Activated CD4-positive, alpha-beta memory T cell treated with anti-CD3 and anti-CD28 coated beads for 36 hours (primary cell): ENCODE results near the gene COG4. TPM values are rescaled to one million over a fixed set of nuclear protein-coding genes. Genes with fewer than 3 reads are reported as not detected.

Experiments used
- CTCF ChIA-PET: fragments of 350-600 bp; sonication (Branson Sonifier 250); formaldehyde crosslinking; loops from one replicate; lab custom pipeline; 2021; ENCODE audit warnings: antibody characterized with exemption, inconsistent platforms; lab: Charles Lee
- POLR2A ChIA-PET: fragments of 350-600 bp; sonication (Branson Sonifier 250); formaldehyde crosslinking; loops from one replicate; lab custom pipeline; 2021; ENCODE audit warnings: antibody characterized with exemption; lab: Charles Lee
- DNase-seq: peaks from one replicate; pipeline ENCODE4 v3.0.0-alpha.2; 2020
- H3K27ac Mint-ChIP-seq: one replicate; pipeline ENCODE4 v1.8.0; 2021; ENCODE audit warnings: mixed read lengths
- H3K27me3 Mint-ChIP-seq: one replicate; pipeline ENCODE4 v1.8.0; 2021; ENCODE audit warnings: mixed read lengths
- H3K36me3 Mint-ChIP-seq: one replicate; pipeline ENCODE4 v1.8.0; 2021; ENCODE audit warnings: mixed read lengths
- H3K4me1 Mint-ChIP-seq: one replicate; pipeline ENCODE4 v1.8.0; 2021; ENCODE audit warnings: low read depth, mixed read lengths
- H3K4me3 Mint-ChIP-seq: one replicate; pipeline ENCODE4 v1.8.0; 2021; ENCODE audit warnings: mild to moderate bottlenecking, mixed read lengths
- H3K9me3 Mint-ChIP-seq: one replicate; pipeline ENCODE4 v1.8.0; 2021; ENCODE audit warnings: mixed read lengths
- intact Hi-C: fragments of 100-400 bp; cut with micrococcal nuclease; formaldehyde crosslinking; loops from one replicate; pipeline ENCODE4 v1.15.1; 2023
- total RNA-seq, 2 experiments: library from RNA; stranded (reverse); gene quantifications; one replicate each; pipeline ENCODE4 v1.2.3, GENCODE V29; 2021

COG4 gene
- 10 to 100 TPM; 35.9 to 40.2 TPM for total RNA-seq

DNA sequence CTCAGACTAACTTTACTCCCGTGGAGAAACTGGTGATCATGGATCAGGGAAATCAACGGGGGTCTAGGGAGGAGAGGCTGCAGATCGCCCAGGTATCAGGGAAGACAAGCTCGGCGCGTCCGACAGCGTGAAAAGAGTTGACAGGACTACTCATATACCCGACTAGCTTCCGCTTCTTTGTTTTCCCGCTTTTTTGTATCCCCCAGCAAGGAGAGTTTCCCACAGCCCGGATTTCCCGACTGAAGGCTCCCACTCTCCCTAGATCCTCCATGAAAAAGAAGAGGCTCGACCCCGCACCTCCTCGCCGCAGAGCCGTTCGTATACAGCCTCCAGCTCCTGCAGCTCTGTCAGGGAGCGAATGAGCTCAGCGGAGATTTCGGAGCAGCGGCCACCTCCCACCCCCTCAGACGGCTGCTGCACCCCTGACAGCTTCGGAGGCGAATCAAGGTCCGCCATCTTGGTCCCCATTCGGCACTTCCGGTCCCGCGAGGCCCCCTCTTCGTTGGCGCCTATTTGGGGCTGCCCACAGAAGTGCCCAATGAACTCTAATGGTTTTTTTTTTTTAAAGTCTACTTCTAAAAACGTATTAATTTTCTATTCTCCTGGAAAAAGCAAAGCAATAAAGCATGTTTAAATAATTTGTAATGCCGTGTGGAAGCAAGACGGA is at the start of gene COG4:
Gene COG4 (minus strand): TSS at position 479 of the 667 bp plus-strand sequence. CDS start 11 bp downstream, at position 468.
- Mint-ChIP-seq H3K27me3 (no peaks in the 10 kb centered on the region), H3K4me3 (peak within 1 kb of the TSS; percentile 91), H3K36me3 (peaks cover 39% of the 10 kb centered on the region), H3K9me3 (no peaks in the 10 kb centered on the region), H3K4me1 (peaks cover 48% of the 10 kb centered on the region), H3K27ac (peak within 1 kb of the TSS; percentile 98)
- CTCF ChIA-PET: interaction anchor here (0.9 to 1.9 kb wide), 3 partner anchors 14 to 177 kb away, joined by 4 to 5 read pairs (median 5); partner anchors contain the start of gene DDX19A
- POLR2A ChIA-PET: interaction anchor here (0.6 to 2.8 kb wide), 7 partner anchors 27 to 1417 kb away, joined by 3 to 18 read pairs (median 4); partner anchors contain the start of gene DDX19A
- intact Hi-C loops: loop anchor here (1.0 to 2.0 kb wide), 7 partner anchors 68 to 271 kb away; partner anchors contain the start of genes AARS1, DDX19A, FCSK and ST3GAL2
- DNase-seq: peak; percentile 95

DNA sequence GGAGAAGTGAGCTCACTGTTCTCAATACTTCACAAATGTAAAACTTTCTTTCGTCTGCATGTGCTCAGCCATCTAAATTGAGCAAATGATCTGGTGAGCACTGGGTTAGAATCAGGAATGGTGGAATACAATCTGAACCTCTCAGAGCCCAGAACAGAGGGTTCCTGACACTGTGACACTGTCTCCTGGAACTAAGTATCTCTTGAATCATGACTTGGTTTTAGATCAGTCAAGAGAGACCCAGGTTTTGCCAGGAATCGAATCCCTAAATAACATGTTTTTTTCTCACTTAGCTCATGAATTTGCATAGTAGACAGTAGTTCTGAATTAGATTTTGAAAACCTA is 49.5 kb upstream of the COG4 start:
- H3K4me3 Mint-ChIP-seq: no peak overlapping the region
- DNase-seq: no peak
- H3K27me3 Mint-ChIP-seq: no peaks in the 10 kb centered on the region
- peaks cover 34% of the 10 kb centered on the region for H3K4me1 Mint-ChIP-seq
- CTCF ChIA-PET: interaction anchor here (1.2 to 1.4 kb wide), 2 partner anchors 198 to 242 kb away, joined by 3 to 6 read pairs; no protein-coding TSS in a partner anchor
- H3K36me3 Mint-ChIP-seq: peaks cover 55% of the 10 kb centered on the region
- POLR2A ChIA-PET: no interaction called here
- H3K9me3 Mint-ChIP-seq: no peaks in the 10 kb centered on the region
- peak overlapping the region; percentile 79 for H3K27ac Mint-ChIP-seq
- intact Hi-C loops: no loop called here

DNA sequence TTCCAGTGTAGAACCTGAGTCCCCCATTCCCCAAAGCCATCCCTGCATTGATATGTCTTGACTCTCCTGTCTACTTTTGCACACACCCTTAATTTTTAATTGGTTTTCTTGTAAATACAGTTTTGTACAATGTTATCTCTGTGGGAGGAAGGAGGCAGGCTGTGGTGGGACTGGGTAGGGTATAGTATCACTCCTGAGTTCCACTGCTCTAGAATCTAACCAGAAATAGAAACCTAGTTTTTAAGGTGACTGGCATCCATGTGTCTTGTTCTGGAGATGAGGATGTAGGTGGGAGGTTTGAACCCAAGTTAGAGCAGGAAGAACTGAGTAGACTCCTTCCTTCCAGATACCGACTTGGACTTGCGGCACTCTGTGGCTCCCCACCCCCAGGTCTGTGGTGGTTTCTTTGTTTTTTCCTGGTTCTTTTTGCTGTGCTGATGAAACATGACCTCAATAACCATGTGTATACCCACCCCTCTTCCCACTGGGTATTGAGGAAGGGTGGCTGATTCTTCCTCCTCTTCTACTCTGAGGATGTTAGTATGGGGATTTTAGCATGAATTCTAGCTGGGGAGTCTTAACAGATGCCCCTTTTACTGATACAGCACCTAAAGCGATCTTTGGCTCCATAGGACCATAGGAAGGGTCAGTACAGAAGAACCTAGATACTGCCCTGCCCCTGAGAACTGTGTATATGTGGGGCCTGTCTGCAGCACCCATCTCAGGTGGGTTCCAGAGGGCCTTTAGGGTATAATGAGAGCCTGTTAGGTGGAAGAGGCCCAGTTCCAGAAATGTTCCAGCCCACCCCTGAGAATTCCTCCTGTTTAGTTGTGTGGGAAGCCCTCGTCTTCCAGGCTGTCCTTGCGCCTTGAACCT is 48.9 kb upstream of the COG4 start:
- DNase-seq: no peak
- CTCF ChIA-PET: no interaction called here
- Mint-ChIP-seq H3K27me3 (no peaks in the 10 kb centered on the region), H3K4me3 (no peak overlapping the region), H3K4me1 (peaks cover 34% of the 10 kb centered on the region), H3K9me3 (no peaks in the 10 kb centered on the region), H3K27ac (peak overlapping the region; percentile 79), H3K36me3 (peaks cover 57% of the 10 kb centered on the region)
- intact Hi-C loops: no loop called here
- POLR2A ChIA-PET: no interaction called here

DNA sequence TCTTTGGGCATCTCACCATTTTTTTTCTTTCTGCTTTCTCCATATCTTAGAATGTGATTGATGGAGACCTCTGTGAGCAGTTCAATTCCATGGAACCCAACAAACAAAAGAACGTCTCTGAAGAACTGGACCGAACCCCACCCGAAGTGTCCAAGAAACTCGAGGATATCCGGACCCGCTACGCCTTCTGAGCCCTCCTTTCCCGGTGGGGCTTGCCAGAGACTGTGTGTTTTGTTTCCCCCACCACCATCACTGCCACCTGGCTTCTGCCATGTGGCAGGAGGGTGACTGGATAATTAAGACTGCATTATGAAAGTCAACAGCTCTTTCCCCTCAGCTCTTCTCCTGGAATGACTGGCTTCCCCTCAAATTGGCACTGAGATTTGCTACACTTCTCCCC is 48.3 kb upstream of the COG4 start:
- Mint-ChIP-seq H3K27ac (peak overlapping the region; percentile 79), H3K9me3 (no peaks in the 10 kb centered on the region), H3K27me3 (no peaks in the 10 kb centered on the region), H3K36me3 (peaks cover 64% of the 10 kb centered on the region), H3K4me1 (peaks cover 30% of the 10 kb centered on the region), H3K4me3 (no peak overlapping the region)
- CTCF ChIA-PET: no interaction called here
- POLR2A ChIA-PET: interaction anchor here (1.1 kb wide), 1 partner anchor 225 kb away, joined by 3 read pairs; the partner anchor contains the start of gene DDX19A
- intact Hi-C loops: no loop called here
- DNase-seq: no peak

DNA sequence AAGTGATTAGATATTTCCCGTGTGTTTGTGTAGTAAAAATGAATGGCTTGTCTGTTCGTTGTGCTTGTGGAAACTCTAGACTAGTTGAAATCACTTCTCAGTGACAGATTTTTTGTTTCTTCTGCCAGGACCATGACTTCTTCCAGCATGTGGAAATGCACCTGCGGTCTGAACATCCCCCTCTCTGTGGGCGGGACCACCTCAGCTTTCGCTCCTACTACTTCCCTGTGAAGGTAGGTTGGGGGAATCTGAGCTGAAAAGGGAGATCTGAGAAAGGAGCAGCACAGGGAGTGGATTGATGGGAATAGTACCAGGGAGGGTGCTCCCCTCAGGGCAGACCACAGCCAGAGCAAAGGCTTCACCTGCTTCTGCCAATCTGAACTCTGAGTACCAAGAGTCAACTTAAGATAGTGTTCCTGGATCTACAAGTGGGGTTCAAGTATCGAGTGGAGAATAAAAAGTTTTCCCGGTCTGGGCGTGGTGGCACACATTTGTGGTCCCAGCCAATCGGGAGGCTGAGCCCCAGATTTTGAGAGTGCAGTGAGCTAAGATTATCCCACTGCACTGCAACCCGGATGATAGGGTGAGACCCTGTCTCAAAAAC is 47.7 kb upstream of the COG4 start:
- intact Hi-C loops: no loop called here
- no peak overlapping the region for H3K4me3 Mint-ChIP-seq
- H3K36me3 Mint-ChIP-seq: peaks cover 66% of the 10 kb centered on the region
- DNase-seq: no peak
- H3K27ac Mint-ChIP-seq: peak overlapping the region; percentile 79
- POLR2A ChIA-PET: interaction anchor here (1.1 kb wide), 1 partner anchor 224 kb away, joined by 3 read pairs; the partner anchor contains the start of gene DDX19A
- peaks cover 25% of the 10 kb centered on the region for H3K4me1 Mint-ChIP-seq
- no peaks in the 10 kb centered on the region for H3K9me3 Mint-ChIP-seq
- H3K27me3 Mint-ChIP-seq: no peaks in the 10 kb centered on the region
- CTCF ChIA-PET: no interaction called here

DNA sequence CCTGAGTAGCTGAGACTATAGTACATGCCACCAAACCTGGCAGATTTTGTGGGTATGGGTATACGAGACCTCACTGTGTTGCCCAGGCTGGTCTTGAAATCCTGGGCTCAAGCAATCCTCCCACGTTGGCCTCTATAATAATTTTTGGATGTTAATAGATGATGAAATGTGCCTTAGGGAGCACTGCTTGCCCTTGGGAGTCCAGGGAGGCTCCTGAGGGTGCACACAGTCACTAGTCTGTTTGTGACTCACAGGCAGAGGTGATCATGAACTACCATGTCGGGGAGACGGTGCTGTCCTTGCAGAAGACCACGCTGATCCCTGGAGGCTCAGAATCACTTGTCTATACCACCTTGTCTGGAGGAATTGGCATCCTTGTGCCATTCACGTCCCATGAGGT is 46.4 kb upstream of the COG4 start:
- no peaks in the 10 kb centered on the region for H3K27me3 Mint-ChIP-seq
- no peak overlapping the region for H3K27ac Mint-ChIP-seq
- peaks cover 16% of the 10 kb centered on the region for H3K4me1 Mint-ChIP-seq
- peaks cover 72% of the 10 kb centered on the region for H3K36me3 Mint-ChIP-seq
- ChIA-PET POLR2A (no interaction called here), CTCF (no interaction called here)
- no peak overlapping the region for H3K4me3 Mint-ChIP-seq
- DNase-seq: no peak
- intact Hi-C loops: no loop called here
- no peaks in the 10 kb centered on the region for H3K9me3 Mint-ChIP-seq

DNA sequence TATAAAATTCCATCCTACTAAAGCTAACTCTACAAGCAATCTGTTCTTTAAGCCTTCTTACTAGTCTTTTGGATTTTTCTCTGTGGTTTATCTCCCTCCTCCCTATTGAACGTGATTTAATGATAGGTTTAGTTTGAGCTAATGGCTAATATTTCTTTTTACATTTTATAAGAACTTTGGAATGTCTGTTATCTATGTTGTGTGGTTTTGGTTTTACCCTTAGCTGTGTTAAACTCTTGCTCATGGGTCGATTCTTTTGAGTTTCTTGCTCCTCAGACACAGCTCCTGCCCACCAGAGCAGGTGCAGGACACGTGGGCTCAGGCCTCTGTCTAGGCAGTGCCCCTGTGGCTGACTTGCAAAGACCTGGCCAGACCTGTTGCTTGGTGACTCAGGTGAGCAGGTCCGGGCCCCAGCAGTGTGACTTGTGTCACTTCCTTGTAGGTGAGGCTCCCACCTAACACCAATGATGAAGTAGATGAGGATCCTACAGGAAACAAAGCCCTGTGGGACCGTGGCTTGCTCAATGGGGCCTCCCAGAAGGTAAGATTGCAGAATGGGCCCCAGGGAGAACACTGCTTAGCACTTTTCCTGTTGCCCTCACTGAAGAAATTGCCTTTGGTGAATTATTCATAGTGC is 45.4 kb upstream of the COG4 start:
- no peaks in the 10 kb centered on the region for H3K27me3 Mint-ChIP-seq
- H3K36me3 Mint-ChIP-seq: peaks cover 74% of the 10 kb centered on the region
- H3K4me1 Mint-ChIP-seq: peaks cover 16% of the 10 kb centered on the region
- CTCF ChIA-PET: no interaction called here
- no peak for DNase-seq
- H3K27ac Mint-ChIP-seq: no peak overlapping the region
- intact Hi-C loops: no loop called here
- H3K9me3 Mint-ChIP-seq: no peaks in the 10 kb centered on the region
- POLR2A ChIA-PET: interaction anchor here (0.7 kb wide), 1 partner anchor 9 kb away, joined by 4 read pairs; no protein-coding TSS in a partner anchor
- no peak overlapping the region for H3K4me3 Mint-ChIP-seq

DNA sequence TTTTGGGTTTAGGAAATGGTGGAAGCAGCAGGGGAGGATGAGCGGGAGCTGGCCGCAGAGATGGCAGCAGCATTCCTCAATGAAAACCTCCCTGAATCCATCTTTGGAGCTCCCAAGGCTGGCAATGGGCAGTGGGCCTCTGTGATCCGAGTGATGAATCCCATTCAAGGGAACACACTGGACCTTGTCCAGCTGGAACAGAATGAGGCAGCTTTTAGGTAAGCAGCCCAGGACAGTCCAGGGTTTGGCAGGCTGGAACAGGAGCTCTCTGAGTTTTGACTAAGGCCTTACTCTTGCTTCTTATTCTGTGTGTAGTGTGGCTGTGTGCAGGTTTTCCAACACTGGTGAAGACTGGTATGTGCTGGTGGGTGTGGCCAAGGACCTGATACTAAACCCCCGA is 41.7 kb upstream of the COG4 start:
- H3K27me3 Mint-ChIP-seq: no peaks in the 10 kb centered on the region

DNA sequence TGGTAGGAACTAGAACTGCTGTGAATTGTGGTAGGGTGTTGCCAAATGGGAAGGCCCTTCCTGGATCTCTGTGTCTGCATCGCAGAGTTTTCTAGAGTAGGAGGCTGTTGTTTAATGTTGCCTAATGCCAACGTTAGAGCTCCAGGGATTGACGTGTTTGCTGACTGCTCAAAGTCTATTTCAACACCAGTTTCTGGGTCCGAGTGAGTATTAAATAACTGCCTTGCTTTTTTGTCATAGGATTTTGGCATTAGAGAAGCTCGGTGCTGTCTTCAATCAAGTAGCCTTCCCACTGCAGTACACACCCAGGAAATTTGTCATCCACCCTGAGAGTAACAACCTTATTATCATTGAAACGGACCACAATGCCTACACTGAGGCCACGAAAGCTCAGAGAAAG is 40.3 kb upstream of the COG4 start:
- H3K27ac Mint-ChIP-seq: no peak overlapping the region
- H3K4me1 Mint-ChIP-seq: no peaks in the 10 kb centered on the region
- CTCF ChIA-PET: interaction anchor here (0.6 to 1.3 kb wide), 2 partner anchors 306 to 311 kb away, joined by 3 read pairs; no protein-coding TSS in a partner anchor

More for the DNA sequence above, 41.7 kb upstream of the COG4 start:
- no peak for DNase-seq
- POLR2A ChIA-PET: interaction anchor here (1.0 to 1.4 kb wide), 2 partner anchors 14 to 25 kb away, joined by 3 read pairs; no protein-coding TSS in a partner anchor
- Mint-ChIP-seq H3K4me3 (no peak overlapping the region), H3K4me1 (no peaks in the 10 kb centered on the region), H3K9me3 (no peaks in the 10 kb centered on the region), H3K27ac (no peak overlapping the region), H3K36me3 (peaks cover 68% of the 10 kb centered on the region)
- CTCF ChIA-PET: interaction anchor here (1.3 kb wide), 1 partner anchor 313 kb away, joined by 3 read pairs; no protein-coding TSS in a partner anchor
- intact Hi-C loops: no loop called here

DNA sequence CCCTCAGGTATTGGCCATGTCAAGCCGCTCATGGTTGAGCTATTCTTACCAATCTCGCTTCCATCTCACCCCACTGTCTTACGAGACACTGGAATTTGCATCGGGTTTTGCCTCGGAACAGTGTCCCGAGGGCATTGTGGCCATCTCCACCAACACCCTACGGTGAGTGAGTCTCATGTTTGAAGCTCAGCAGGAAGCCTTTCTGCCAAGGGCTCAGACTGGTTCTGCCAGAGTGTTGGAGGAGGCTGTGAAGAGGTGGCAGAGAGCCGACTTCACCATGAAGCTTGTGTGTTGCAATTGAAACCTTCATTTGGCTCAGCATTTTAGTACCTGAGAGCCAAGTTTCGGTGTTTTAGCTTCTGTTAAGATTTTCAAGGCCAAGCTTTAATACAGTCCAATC is 38.3 kb upstream of the COG4 start:
- CTCF ChIA-PET: interaction anchor here (0.7 kb wide), 1 partner anchor 192 kb away, joined by 3 read pairs; no protein-coding TSS in a partner anchor
- intact Hi-C loops: no loop called here
- H3K27ac Mint-ChIP-seq: no peak overlapping the region
- peaks cover 69% of the 10 kb centered on the region for H3K36me3 Mint-ChIP-seq
- POLR2A ChIA-PET: interaction anchor here (0.7 to 1.2 kb wide), 2 partner anchors 13 kb away, joined by 3 read pairs; no protein-coding TSS in a partner anchor
- no peaks in the 10 kb centered on the region for H3K9me3 Mint-ChIP-seq
- no peak overlapping the region for H3K4me3 Mint-ChIP-seq
- DNase-seq: no peak
- no peaks in the 10 kb centered on the region for H3K4me1 Mint-ChIP-seq
- no peaks in the 10 kb centered on the region for H3K27me3 Mint-ChIP-seq

More for the DNA sequence above, 40.3 kb upstream of the COG4 start:
- intact Hi-C loops: no loop called here
- Mint-ChIP-seq H3K4me3 (no peak overlapping the region), H3K27me3 (no peaks in the 10 kb centered on the region), H3K9me3 (no peaks in the 10 kb centered on the region), H3K36me3 (peaks cover 70% of the 10 kb centered on the region)
- POLR2A ChIA-PET: no interaction called here
- no peak for DNase-seq

DNA sequence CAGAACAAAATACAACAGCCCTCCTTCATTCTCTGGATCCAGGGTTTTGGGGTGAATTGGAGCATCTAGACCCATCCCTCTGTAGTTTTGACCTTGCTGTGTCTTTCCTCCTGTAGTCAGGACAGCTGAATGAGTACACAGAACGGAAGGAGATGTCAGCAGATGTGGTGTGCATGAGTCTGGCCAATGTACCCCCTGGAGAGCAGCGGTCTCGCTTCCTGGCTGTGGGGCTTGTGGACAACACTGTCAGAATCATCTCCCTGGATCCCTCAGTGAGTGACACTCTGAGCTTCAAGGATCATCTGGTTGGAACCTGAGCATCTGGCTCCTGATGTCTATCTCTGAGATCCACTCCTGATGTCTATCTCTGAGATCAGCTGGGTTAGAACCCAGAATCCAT is 32.7 kb upstream of the COG4 start:
- POLR2A ChIA-PET: no interaction called here
- H3K4me3 Mint-ChIP-seq: no peak overlapping the region
- CTCF ChIA-PET: no interaction called here

More for the DNA sequence above, 32.7 kb upstream of the COG4 start:
- Mint-ChIP-seq H3K9me3 (no peaks in the 10 kb centered on the region), H3K4me1 (peaks cover 8% of the 10 kb centered on the region), H3K27me3 (no peaks in the 10 kb centered on the region), H3K36me3 (peaks cover 73% of the 10 kb centered on the region), H3K27ac (no peak overlapping the region)
- intact Hi-C loops: loop anchor here (10.0 kb wide), 1 partner anchor 301 kb away; the partner anchor contains the start of gene EXOSC6
- no peak for DNase-seq
